Ishikawa (cell line): ENCODE measurements around the gene YWHAH.

Experiments
- CEBPB ChIP-seq: IDR thresholded peaks from 2 replicates; pipeline ENCODE4 v1.6.1; 2012
- CREB1 ChIP-seq: IDR thresholded peaks from 2 replicates; pipeline ENCODE4 v1.6.1; 2012; ENCODE audit warnings: low read depth
- EGR1 ChIP-seq: IDR thresholded peaks from 2 replicates; pipeline ENCODE4 v1.6.1; 2012
- EP300 ChIP-seq: IDR thresholded peaks from 2 replicates; pipeline ENCODE4 v1.6.1; 2012; ENCODE audit warnings: borderline replicate concordance
- FOXM1 ChIP-seq: IDR thresholded peaks from 2 replicates; pipeline ENCODE4 v1.6.1; 2012; ENCODE audit warnings: low read depth, borderline replicate concordance
- MAX ChIP-seq: IDR thresholded peaks from 2 replicates; pipeline ENCODE4 v1.6.1; 2012
- NFIC ChIP-seq: IDR thresholded peaks from 2 replicates; pipeline ENCODE4 v1.6.1; 2012
- RAD21 ChIP-seq: IDR thresholded peaks from 2 replicates; pipeline ENCODE4 v1.6.1; 2012; ENCODE audit warnings: low read depth
- REST ChIP-seq: IDR thresholded peaks from 2 replicates; pipeline ENCODE4 v1.6.1; 2012; ENCODE audit warnings: low read depth, mild to moderate bottlenecking
- TAF1 ChIP-seq: IDR thresholded peaks from 2 replicates; pipeline ENCODE4 v1.6.1; 2012; ENCODE audit warnings: low read depth, mild to moderate bottlenecking
- TCF12 ChIP-seq: IDR thresholded peaks from 2 replicates; pipeline ENCODE4 v1.6.1; 2012; ENCODE audit warnings: low read depth
- TEAD4 ChIP-seq: IDR thresholded peaks from 2 replicates; pipeline ENCODE4 v1.6.1; 2012
- USF1 ChIP-seq: IDR thresholded peaks from 2 replicates; pipeline ENCODE4 v1.6.1; 2012
- YY1 ChIP-seq: IDR thresholded peaks from 2 replicates; pipeline ENCODE4 v1.6.1; 2012; ENCODE audit warnings: low read depth
- ZBTB7A ChIP-seq: IDR thresholded peaks from 2 replicates; pipeline ENCODE4 v1.6.1; 2012; ENCODE audit warnings: low read depth

Gene YWHAH

GRCh38 chr22:31977939-31978338 lies 33.6 kb downstream of the YWHAH start:
- no peak for TF ChIP-seq TCF12

GRCh38 chr22:31980628-31981027 lies 36.3 kb downstream of the YWHAH start:
- no peak for TF ChIP-seq CEBPB
- TF ChIP-seq YY1: no peak
- no peak for TF ChIP-seq USF1
- TF ChIP-seq REST: no peak
- TF ChIP-seq TCF12: no peak
- TF ChIP-seq MAX: no peak
- TF ChIP-seq ZBTB7A: no peak
- no peak for TF ChIP-seq RAD21
- no peak for TF ChIP-seq EP300
- no peak for TF ChIP-seq TAF1
- no peak for TF ChIP-seq FOXM1
- TF ChIP-seq TEAD4: no peak

- no peak for TF ChIP-seq CREB1
- no peak for TF ChIP-seq MAX
- TF ChIP-seq TAF1: no peak
- no peak for TF ChIP-seq EGR1
- no peak for TF ChIP-seq FOXM1
- TF ChIP-seq NFIC: no peak
- no peak for TF ChIP-seq RAD21
- TF ChIP-seq EP300: no peak
- TF ChIP-seq CEBPB: no peak
- no peak for TF ChIP-seq REST
- no peak for TF ChIP-seq ZBTB7A
- no peak for TF ChIP-seq TEAD4
- TF ChIP-seq YY1: no peak
These were observed 39.7 kb downstream of the YWHAH start for GRCh38 chr22:31983911-31984656.

GRCh38 chr22:31987218-31987617 lies 42.9 kb downstream of the YWHAH start:
- no peak for TF ChIP-seq NFIC
- no peak for TF ChIP-seq RAD21
- no peak for TF ChIP-seq TAF1
- no peak for TF ChIP-seq YY1
- TF ChIP-seq MAX: no peak
- TF ChIP-seq FOXM1: no peak
- TF ChIP-seq ZBTB7A: no peak
- no peak for TF ChIP-seq EP300

- TF ChIP-seq CREB1: no peak
- TF ChIP-seq MAX: no peak
- TF ChIP-seq EP300: no peak
- TF ChIP-seq EGR1: no peak
- no peak for TF ChIP-seq TCF12
- no peak for TF ChIP-seq USF1
- TF ChIP-seq TEAD4: no peak
- no peak for TF ChIP-seq NFIC
- no peak for TF ChIP-seq YY1
- no peak for TF ChIP-seq ZBTB7A
- no peak for TF ChIP-seq REST
- no peak for TF ChIP-seq RAD21
- TF ChIP-seq TAF1: no peak
These were observed 46.9 kb downstream of the YWHAH start for GRCh38 chr22:31991102-31991839.
